HCT116 (cell line): ENCODE results near the gene POLD2. TPM values are rescaled to one million over a fixed set of nuclear protein-coding genes. Genes with fewer than 3 reads are reported as not detected.

Experiments used
- ATAC-seq: fragments of 200-7000 bp; cut with Tn5 transposase; 2 replicates; pipeline ENCODE4 v1.9.1; 2020; ENCODE audit warnings: mild to moderate bottlenecking, moderate library complexity
- BruUV-seq: library from RNA; stranded (reverse); fragments of 400-500 nt; replicated peaks from 2 replicates; lab custom pipeline; 2021; lab: Mats Ljungman, UMichigan
- CTCF ChIA-PET: fragments of 300-600 bp; sonication (Branson Sonifier 250); formaldehyde crosslinking; loops from one replicate; lab custom pipeline; 2021; ENCODE audit warnings: antibody characterized with exemption; lab: Charles Lee
- POLR2A ChIA-PET: fragments of 300-600, 350-600 bp; sonication (Branson Sonifier 250); formaldehyde crosslinking; loops from one replicate; lab custom pipeline; 2021; ENCODE audit warnings: antibody characterized with exemption; lab: Charles Lee
- RAD21 ChIA-PET, 2 experiments: fragments of 300-600 bp; sonication (Branson Sonifier 250); formaldehyde crosslinking; loops; one replicate each; lab custom pipeline; 2023; ENCODE audit warnings: low total read pairs in 2 of 2; ENCODE audit not compliant: uncharacterized antibody in 2 of 2, unreplicated experiment in 2 of 2, low non-redundant PET in 1 of 2; lab: Charles Lee
- DNase-seq: peaks from one replicate; pipeline ENCODE4 v3.0.0-alpha.2; 2010; ENCODE audit warnings: low read depth, low spot score
- H2AFZ ChIP-seq: fragments of 200-600 bp; shearing (Covaris generic), sonication (generic); 2 replicates; pipeline ENCODE4 v1.6.1; 2017; ENCODE audit warnings: low read depth, mixed run types, mixed read lengths, antibody characterized with exemption, low read length; ENCODE audit not compliant: poor library complexity, severe bottlenecking
- H3K27ac ChIP-seq: 2 replicates; pipeline ENCODE4 v1.5.1; 2012; ENCODE audit warnings: low read depth, low read length
- H3K27me3 ChIP-seq: fragments of 200-600 bp; sonication (generic); 2 replicates; pipeline ENCODE4 v1.6.1; 2016; ENCODE audit warnings: mixed run types, low read length, mixed read lengths; ENCODE audit not compliant: insufficient read depth
- H3K36me3 ChIP-seq, 2 experiments: fragments of 200-500 bp in 1 of 2; fragments of 200-600 bp in 1 of 2; sonication (Bioruptor generic) in 1 of 2; sonication (generic) in 1 of 2; 2 replicates each; pipeline versions ENCODE4 v1.5.1 to v1.6.1; 2014 to 2016; ENCODE audit warnings: low read length in 2 of 2, inconsistent platforms in 1 of 2, mixed read lengths in 1 of 2, mixed run types in 1 of 2; ENCODE audit not compliant: insufficient read depth in 2 of 2, control insufficient read depth in 1 of 2
- H3K4me1 ChIP-seq, 2 experiments: fragments of 200-600 bp in 1 of 2; sonication (generic) in 1 of 2; 2 replicates each; pipeline versions ENCODE4 v1.5.1 to v1.6.1; 2012 to 2017; ENCODE audit warnings: low read length in 2 of 2, inconsistent platforms in 1 of 2, mild to moderate bottlenecking in 1 of 2, mixed read lengths in 1 of 2, mixed run types in 1 of 2, moderate library complexity in 1 of 2; ENCODE audit not compliant: insufficient read depth in 2 of 2, control insufficient read depth in 1 of 2
- H3K4me2 ChIP-seq: fragments of 200-600 bp; sonication (generic); 2 replicates; pipeline ENCODE4 v1.6.1; 2017; ENCODE audit warnings: mixed run types, low read length, mixed read lengths
- H3K4me3 ChIP-seq, 2 experiments: fragments of 200-600 bp in 1 of 2; sonication (generic) in 1 of 2; replicated peaks in 1 of 2; 2 replicates each; pipeline ENCODE4 v1.5.1; 2011 to 2016; ENCODE audit warnings: low read length in 2 of 2, control low read depth in 1 of 2, low read depth in 1 of 2, mild to moderate bottlenecking in 1 of 2, mixed read lengths in 1 of 2, mixed run types in 1 of 2
- H3K79me2 ChIP-seq: fragments of 200-600 bp; sonication (generic); 2 replicates; pipeline ENCODE4 v1.6.1; 2017; ENCODE audit warnings: mild to moderate bottlenecking, mixed run types, low read length, moderate library complexity, mixed read lengths; ENCODE audit not compliant: insufficient read depth
- H3K9ac ChIP-seq: fragments of 200-600 bp; sonication (generic); 2 replicates; pipeline ENCODE4 v1.6.1; 2016; ENCODE audit warnings: low read length, mixed read lengths
- H3K9me2 ChIP-seq: fragments of 200-600 bp; sonication (generic), shearing (Covaris generic); 2 replicates; pipeline ENCODE4 v1.6.1; 2017; ENCODE audit warnings: mixed run types, mild to moderate bottlenecking, moderate library complexity; ENCODE audit not compliant: insufficient read depth
- H3K9me3 ChIP-seq, 2 experiments: fragments of 200-500 bp in 1 of 2; fragments of 200-600 bp in 1 of 2; sonication (Bioruptor generic) in 1 of 2; sonication (generic) in 1 of 2; 2 replicates each; pipeline ENCODE4 v1.6.1; 2014 to 2017; ENCODE audit warnings: low read length in 2 of 2, mixed read lengths in 2 of 2, inconsistent platforms in 1 of 2, low read depth in 1 of 2, mild to moderate bottlenecking in 1 of 2, mixed run types in 1 of 2, moderate library complexity in 1 of 2; ENCODE audit not compliant: control insufficient read depth in 1 of 2, insufficient read depth in 1 of 2
- H4K20me1 ChIP-seq: fragments of 200-600 bp; sonication (generic), shearing (Covaris generic); 2 replicates; pipeline ENCODE4 v1.6.1; 2017; ENCODE audit warnings: mixed run types, mild to moderate bottlenecking, moderate library complexity; ENCODE audit not compliant: insufficient read depth
- CBX3 ChIP-seq: IDR thresholded peaks from 2 replicates; pipeline ENCODE4 v1.6.1; 2012; ENCODE audit warnings: low read depth
- CEBPB ChIP-seq: IDR thresholded peaks from 2 replicates; pipeline ENCODE4 v1.6.1; 2012; ENCODE audit warnings: low read depth
- CTCF ChIP-seq, 3 experiments: fragments of 200-600 bp in 1 of 3; sonication (generic) in 1 of 3; IDR thresholded peaks in 2 of 3; conservative IDR thresholded peaks in 1 of 3; 2 replicates each; pipeline ENCODE4 v1.5.1; 2012 to 2017; ENCODE audit warnings: low read depth in 2 of 3, low read length in 2 of 3, antibody characterized with exemption in 1 of 3, borderline replicate concordance in 1 of 3, control low read depth in 1 of 3, mild to moderate bottlenecking in 1 of 3, mixed read lengths in 1 of 3, mixed run types in 1 of 3, moderate library complexity in 1 of 3; ENCODE audit not compliant: insufficient read depth in 1 of 3
- EGR1 ChIP-seq: IDR thresholded peaks from 2 replicates; pipeline ENCODE4 v1.6.1; 2012; ENCODE audit warnings: low read depth
- EZH2phosphoT487 ChIP-seq: fragments of 200-600 bp; IDR thresholded peaks from 2 replicates; pipeline ENCODE4 v1.6.1; 2018; ENCODE audit warnings: antibody characterized with exemption, borderline replicate concordance
- FOSL1 ChIP-seq: IDR thresholded peaks from 2 replicates; pipeline ENCODE4 v1.6.1; 2012; ENCODE audit warnings: low read depth
- MAX ChIP-seq: IDR thresholded peaks from 2 replicates; pipeline ENCODE4 v1.6.1; 2012
- POLR2A ChIP-seq: IDR thresholded peaks from 2 replicates; pipeline ENCODE4 v1.7.0; 2011; ENCODE audit warnings: borderline replicate concordance; ENCODE audit not compliant: insufficient read depth, insufficient read length; ENCODE audit errors: extremely low read depth
- POLR2AphosphoS5 ChIP-seq: IDR thresholded peaks from 2 replicates; pipeline ENCODE4 v1.6.1; 2011; ENCODE audit warnings: mild to moderate bottlenecking, low read depth, low read length, moderate library complexity
- REST ChIP-seq: IDR thresholded peaks from 2 replicates; pipeline ENCODE4 v1.6.1; 2012; ENCODE audit warnings: low read depth
- SP1 ChIP-seq: IDR thresholded peaks from 2 replicates; pipeline ENCODE4 v1.6.1; 2012; ENCODE audit warnings: low read depth
- SRF ChIP-seq: IDR thresholded peaks from 2 replicates; pipeline ENCODE4 v1.6.1; 2012; ENCODE audit warnings: low read depth
- TCF7L2 ChIP-seq: IDR thresholded peaks from 2 replicates; pipeline ENCODE4 v1.7.0; 2011; ENCODE audit warnings: borderline replicate concordance, inconsistent platforms; ENCODE audit not compliant: insufficient read depth, insufficient read length; ENCODE audit errors: extremely low read depth
- ZBTB33 ChIP-seq: IDR thresholded peaks from 2 replicates; pipeline ENCODE4 v1.6.1; 2011; ENCODE audit warnings: mild to moderate bottlenecking, low read length, moderate library complexity; ENCODE audit not compliant: insufficient replicate concordance; ENCODE audit errors: extremely low read depth
- ZFX ChIP-seq: fragments of 450-650 bp; IDR thresholded peaks from 2 replicates; pipeline ENCODE4 v1.6.1; 2017
- ZNF274 ChIP-seq: fragments of 200-500 bp; sonication (Bioruptor generic); IDR thresholded peaks from 2 replicates; pipeline ENCODE4 v1.6.1; 2014; ENCODE audit warnings: mild to moderate bottlenecking, low read depth, low read length, inconsistent platforms
- intact Hi-C: fragments of 100-400 bp; cut with micrococcal nuclease; formaldehyde crosslinking; loops from 2 replicates; pipeline ENCODE4 v1.10.0; 2022
- total RNA-seq: library from RNA; stranded (reverse); gene quantifications from one replicate; pipeline ENCODE4 v1.2.1, GENCODE V29; 2021; ENCODE audit not compliant: unreplicated experiment

The POLD2 gene
- total RNA-seq, 1 experiment from 2014 or later, result 237 TPM

GRCh38 chr7:44139311-44140010, 16.1 kb upstream of the POLD2 start:
- no peaks in the 10 kb centered on the region for H3K4me1 ChIP-seq
- no TSS peak for BruUV-seq
- no peak overlapping the region for H3K9ac ChIP-seq
- H3K4me3 ChIP-seq, result no peak overlapping the region
- DNase-seq, result no peak
- TF ChIP-seq POLR2AphosphoS5 (no peak), ZNF274 (no peak), SP1 (no peak), TCF7L2 (no peak), ZBTB33 (no peak), EGR1 (no peak), CEBPB (no peak), FOSL1 (no peak), POLR2A (no peak), CTCF (IDR thresholded peaks at IDR 0.05 in 2 of 3, conservative IDR thresholded peaks at IDR 0.05 in 1 of 3; ENCODE audit: borderline replicate concordance in 1 of 3, insufficient read depth in 1 of 3, low read depth in 2 of 3, low read length in 2 of 3) (no peak), ZFX (no peak), SRF (no peak), REST (no peak), CBX3 (no peak), EZH2phosphoT487 (no peak), MAX (no peak)
- intact Hi-C loops, result no loop called here
- no peak overlapping the region for H3K27ac ChIP-seq
- no peak overlapping the region for H3K4me2 ChIP-seq
- H3K79me2 ChIP-seq, result no peaks in the 10 kb centered on the region
- ChIA-PET RAD21 (no interaction called here), POLR2A (no interaction called here), CTCF (no interaction called here)
- ATAC-seq, result no peak
- no peaks in the 10 kb centered on the region for H3K27me3 ChIP-seq
- no peak overlapping the region for H2AFZ ChIP-seq
- no peaks in the 10 kb centered on the region for H3K9me3 ChIP-seq
- no peaks in the 10 kb centered on the region for H4K20me1 ChIP-seq
- H3K36me3 ChIP-seq, result no peaks in the 10 kb centered on the region
- H3K9me2 ChIP-seq, result no peaks in the 10 kb centered on the region
